PC-3 (cell line): Measurements from ENCODE around the gene WNT1. TPM values are rescaled to one million over a fixed set of nuclear protein-coding genes. Genes with fewer than 3 reads are reported as not detected.

Experiments used
- ATAC-seq: fragments of 200-7000 bp; cut with Tn5 transposase; 2 replicates; pipeline ENCODE4 v1.9.1; 2020; ENCODE audit warnings: mild to moderate bottlenecking, moderate library complexity
- BruUV-seq: library from RNA; stranded (reverse); fragments of 400-500 nt; replicated peaks from 2 replicates; lab custom pipeline; 2021; lab: Mats Ljungman, UMichigan
- CTCF ChIA-PET: fragments of 300-600 bp; sonication (Branson Sonifier 250); formaldehyde crosslinking; loops from one replicate; lab custom pipeline; 2022; ENCODE audit warnings: antibody characterized with exemption; lab: Charles Lee
- POLR2A ChIA-PET: fragments of 300-600 bp; sonication (Branson Sonifier 250); formaldehyde crosslinking; loops from one replicate; lab custom pipeline; 2022; ENCODE audit warnings: antibody characterized with exemption; ENCODE audit not compliant: unreplicated experiment; lab: Charles Lee
- DNase-seq: peaks from one replicate; pipeline ENCODE4 v3.0.0-alpha.2; 2015
- H2AFZ ChIP-seq: fragments of 300-600 bp; sonication (generic); 2 replicates; pipeline ENCODE4 v1.6.0; 2016; ENCODE audit warnings: antibody characterized with exemption, low read length
- H3F3A ChIP-seq: fragments of 300-600 bp; sonication (generic); one replicate; pipeline ENCODE4 v1.6.0; 2017; ENCODE audit warnings: antibody characterized with exemption, low read length, control low read depth, mild to moderate bottlenecking; ENCODE audit not compliant: unreplicated experiment
- H3K27ac ChIP-seq: fragments of 300-600 bp; sonication (generic); 2 replicates; pipeline ENCODE4 v1.5.1; 2016; ENCODE audit warnings: mild to moderate bottlenecking, low read length
- H3K27me3 ChIP-seq: fragments of 300-600 bp; sonication (generic); 2 replicates; pipeline ENCODE4 v1.6.1; 2016; ENCODE audit warnings: low read length, mixed read lengths
- H3K36me3 ChIP-seq: fragments of 300-600 bp; sonication (generic); 2 replicates; pipeline ENCODE4 v1.6.1; 2016; ENCODE audit warnings: low read depth, mixed run types, low read length, mixed read lengths
- H3K4me1 ChIP-seq: fragments of 300-600 bp; sonication (generic); 2 replicates; pipeline ENCODE4 v1.5.1; 2016; ENCODE audit warnings: low read length; ENCODE audit not compliant: insufficient read depth
- H3K4me2 ChIP-seq: fragments of 300-600 bp; sonication (generic); 2 replicates; pipeline ENCODE4 v1.6.0; 2016; ENCODE audit warnings: low read length
- H3K4me3 ChIP-seq: fragments of 300-600 bp; sonication (generic); 2 replicates; pipeline ENCODE4 v1.5.1; 2016; ENCODE audit warnings: mild to moderate bottlenecking, low read length, mixed read lengths
- H3K79me2 ChIP-seq: fragments of 300-600 bp; sonication (generic); 2 replicates; pipeline ENCODE4 v1.6.1; 2017; ENCODE audit warnings: low read length, mixed read lengths
- H3K9ac ChIP-seq: fragments of 300-600 bp; sonication (generic); 2 replicates; pipeline ENCODE4 v1.6.0; 2016; ENCODE audit warnings: mild to moderate bottlenecking, low read length
- H3K9me2 ChIP-seq: fragments of 300-600 bp; sonication (generic); replicated peaks from 2 replicates; pipeline ENCODE4 v1.6.1; 2016; ENCODE audit warnings: mixed run types, low read length, mixed read lengths
- H3K9me3 ChIP-seq: fragments of 300-600 bp; sonication (generic); 2 replicates; pipeline ENCODE4 v1.6.1; 2016; ENCODE audit warnings: low read length, mixed read lengths
- H4K20me1 ChIP-seq: fragments of 300-600 bp; sonication (generic); 2 replicates; pipeline ENCODE4 v1.6.1; 2016; ENCODE audit warnings: low read length, mixed read lengths
- EZH2 ChIP-seq: fragments of 300-600 bp; sonication (generic); IDR thresholded peaks from one replicate; pipeline ENCODE4 v1.6.1; 2017; ENCODE audit warnings: antibody characterized with exemption, mild to moderate bottlenecking, low read length; ENCODE audit not compliant: unreplicated experiment
- EZH2phosphoT487 ChIP-seq: fragments of 300-600 bp; sonication (generic); IDR thresholded peaks from 2 replicates; pipeline ENCODE4 v1.6.1; 2018; ENCODE audit warnings: mild to moderate bottlenecking, antibody characterized with exemption, low read length, borderline replicate concordance
- intact Hi-C: fragments of 100-400 bp; cut with micrococcal nuclease; formaldehyde crosslinking; loops from 2 replicates; pipeline ENCODE4 v1.9.0; 2023
- total RNA-seq: library from RNA; depleted of rRNA; stranded (reverse); fragments of >200 nt; gene quantifications from 2 replicates; pipeline ENCODE4 v1.2.3, GENCODE V29; 2014
- TF ChIP-seq, protein P1 (sequence below): fragments of 300-600 bp; sonication (generic); conservative IDR thresholded peaks from 2 replicates; pipeline ENCODE4 v1.5.1; 2017; ENCODE audit warnings: antibody characterized with exemption, low read depth, mild to moderate bottlenecking, low read length

The WNT1 gene
- total RNA-seq, 1 experiment from 2014 or later = not detected

DNA sequence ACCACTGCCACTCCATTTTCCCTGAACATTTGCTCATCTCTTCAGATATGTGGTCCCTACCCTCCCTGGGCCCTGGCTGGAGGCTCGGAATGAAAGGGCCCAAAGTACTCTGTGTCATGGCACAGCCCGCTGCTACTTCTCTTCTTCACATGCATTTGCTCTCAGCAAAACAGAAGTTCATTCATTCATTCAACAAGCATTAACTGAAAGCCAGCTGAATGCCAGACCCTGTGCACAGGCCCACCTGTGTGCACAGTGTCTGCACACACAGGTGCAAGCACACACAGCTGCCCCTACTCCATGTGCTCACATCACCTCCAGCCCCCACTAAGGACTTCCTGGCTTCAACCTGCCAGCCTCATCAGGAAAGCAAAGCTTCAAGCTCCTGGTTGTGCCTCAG, 7.8 kb downstream of the WNT1 start:
- CTCF ChIA-PET = no interaction called here
- no TSS peak for BruUV-seq
- peaks cover 15% of the 10 kb centered on the region for H3K27me3 ChIP-seq

DNA sequence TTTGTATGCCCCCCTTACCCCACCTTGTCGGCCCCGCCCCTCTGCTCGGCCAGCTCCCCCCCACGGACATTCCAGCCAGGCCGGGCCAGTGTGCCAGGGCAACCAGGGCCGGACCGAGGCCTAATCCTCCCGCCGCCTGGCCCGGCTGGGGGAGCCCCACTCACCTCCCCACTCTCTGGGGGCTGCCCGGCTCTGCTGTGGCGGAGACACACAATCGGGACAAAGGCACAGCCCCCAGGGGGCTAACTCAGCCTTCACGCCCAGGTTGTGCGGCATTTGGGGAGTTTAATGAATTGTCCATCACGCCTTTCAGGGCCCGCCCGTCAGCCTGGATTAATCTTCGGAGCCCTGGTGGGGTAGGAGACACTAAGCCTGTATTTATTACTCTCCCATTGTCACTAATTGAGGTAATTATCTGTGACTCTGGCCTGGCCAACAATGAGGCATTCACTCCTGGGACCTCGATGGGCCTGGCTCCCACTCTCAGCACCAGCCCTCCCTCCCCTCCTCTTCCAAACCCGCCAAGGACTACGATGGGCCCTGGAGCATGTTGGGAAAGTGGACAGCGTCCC, 8.7 kb downstream of the WNT1 start:
- intact Hi-C loops = no loop called here
- no peak overlapping the region for H3K4me2 ChIP-seq
- H4K20me1 ChIP-seq = no peaks in the 10 kb centered on the region
- no peaks in the 10 kb centered on the region for H3K9me2 ChIP-seq
- H3K4me1 ChIP-seq = no peaks in the 10 kb centered on the region
- no peak overlapping the region for H3K9ac ChIP-seq
- ChIA-PET CTCF (interaction anchor here (0.6 kb wide), 1 partner anchor 18 kb away, joined by 3 read pairs; no protein-coding TSS in a partner anchor), POLR2A (no interaction called here)
- no TSS peak for BruUV-seq
- no peak for DNase-seq
- H3K27ac ChIP-seq = no peak overlapping the region
- no peaks in the 10 kb centered on the region for H3K79me2 ChIP-seq
- no peaks in the 10 kb centered on the region for H3K36me3 ChIP-seq
- H2AFZ ChIP-seq = no peak overlapping the region
- no peak for ATAC-seq
- H3F3A ChIP-seq = no peaks in the 10 kb centered on the region
- H3K4me3 ChIP-seq = no peak overlapping the region
- no peaks in the 10 kb centered on the region for H3K9me3 ChIP-seq
- TF ChIP-seq, protein P1, sequence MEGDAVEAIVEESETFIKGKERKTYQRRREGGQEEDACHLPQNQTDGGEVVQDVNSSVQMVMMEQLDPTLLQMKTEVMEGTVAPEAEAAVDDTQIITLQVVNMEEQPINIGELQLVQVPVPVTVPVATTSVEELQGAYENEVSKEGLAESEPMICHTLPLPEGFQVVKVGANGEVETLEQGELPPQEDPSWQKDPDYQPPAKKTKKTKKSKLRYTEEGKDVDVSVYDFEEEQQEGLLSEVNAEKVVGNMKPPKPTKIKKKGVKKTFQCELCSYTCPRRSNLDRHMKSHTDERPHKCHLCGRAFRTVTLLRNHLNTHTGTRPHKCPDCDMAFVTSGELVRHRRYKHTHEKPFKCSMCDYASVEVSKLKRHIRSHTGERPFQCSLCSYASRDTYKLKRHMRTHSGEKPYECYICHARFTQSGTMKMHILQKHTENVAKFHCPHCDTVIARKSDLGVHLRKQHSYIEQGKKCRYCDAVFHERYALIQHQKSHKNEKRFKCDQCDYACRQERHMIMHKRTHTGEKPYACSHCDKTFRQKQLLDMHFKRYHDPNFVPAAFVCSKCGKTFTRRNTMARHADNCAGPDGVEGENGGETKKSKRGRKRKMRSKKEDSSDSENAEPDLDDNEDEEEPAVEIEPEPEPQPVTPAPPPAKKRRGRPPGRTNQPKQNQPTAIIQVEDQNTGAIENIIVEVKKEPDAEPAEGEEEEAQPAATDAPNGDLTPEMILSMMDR = no peak
- no peak for TF ChIP-seq EZH2phosphoT487
- no peak for TF ChIP-seq EZH2
- peaks cover 6% of the 10 kb centered on the region for H3K27me3 ChIP-seq

More for the DNA sequence above, 7.8 kb downstream of the WNT1 start:
- Histone ChIP-seq H3K27ac (no peak overlapping the region), H3K4me2 (no peak overlapping the region), H3K9ac (no peak overlapping the region), H4K20me1 (no peaks in the 10 kb centered on the region), H3K79me2 (no peaks in the 10 kb centered on the region), H3K36me3 (no peaks in the 10 kb centered on the region), H3F3A (no peaks in the 10 kb centered on the region), H3K4me3 (no peak overlapping the region), H3K9me2 (no peaks in the 10 kb centered on the region), H3K4me1 (no peaks in the 10 kb centered on the region), H2AFZ (no peak overlapping the region), H3K9me3 (no peaks in the 10 kb centered on the region)
- TF ChIP-seq, protein P1 = no peak
- TF ChIP-seq EZH2phosphoT487 (no peak), EZH2 (no peak)
- no peak for ATAC-seq
- POLR2A ChIA-PET = no interaction called here
- no peak for DNase-seq
- intact Hi-C loops = no loop called here

- Histone ChIP-seq H2AFZ (no peak overlapping the region), H3K79me2 (no peaks in the 10 kb centered on the region), H3K9me3 (no peaks in the 10 kb centered on the region), H3K4me2 (no peak overlapping the region), H4K20me1 (no peaks in the 10 kb centered on the region), H3K9me2 (no peaks in the 10 kb centered on the region), H3K4me1 (no peaks in the 10 kb centered on the region), H3K27ac (no peak overlapping the region), H3K9ac (no peak overlapping the region), H3K27me3 (no peaks in the 10 kb centered on the region), H3F3A (no peaks in the 10 kb centered on the region), H3K4me3 (no peak overlapping the region), H3K36me3 (no peaks in the 10 kb centered on the region)
- intact Hi-C loops = no loop called here
- DNase-seq (peak; percentile 71), ATAC-seq (peak; percentile 64)
- ChIA-PET POLR2A (no interaction called here), CTCF (interaction anchor here (0.6 to 1.3 kb wide), 6 partner anchors 9 to 334 kb away, joined by 3 to 8 read pairs (median 4); partner anchors contain the start of gene TUBA1B)
- BruUV-seq = no TSS peak
- TF ChIP-seq EZH2 = no peak
- TF ChIP-seq, protein P1 = peak; percentile 96
These were observed 10.0 kb downstream of the WNT1 start for GRCh38 chr12:48988030-48988649.
